NB4 (cell line): ENCODE results near the gene TPSB2.

Experiments used
- DNase-seq: peaks from one replicate; pipeline ENCODE4 v3.0.0; 2010; ENCODE audit warnings: low read depth
- H3K4me3 ChIP-seq: one replicate; pipeline ENCODE4 v1.5.1; 2011; ENCODE audit warnings: mild to moderate bottlenecking, low read depth, low read length, moderate library complexity
- MYC ChIP-seq: IDR thresholded peaks from 2 replicates; pipeline ENCODE4 v1.6.1; 2011; ENCODE audit warnings: low read depth, low read length
- POLR2A ChIP-seq: IDR thresholded peaks from 2 replicates; pipeline ENCODE4 v1.6.1; 2011; ENCODE audit warnings: mild to moderate bottlenecking; ENCODE audit not compliant: insufficient read length; ENCODE audit errors: extremely low read depth
- TF ChIP-seq, protein P1 (sequence below): IDR thresholded peaks from one replicate; pipeline ENCODE4 v1.5.1; 2012; ENCODE audit warnings: low read depth, low read length
- TF ChIP-seq, protein P2 (sequence below): IDR thresholded peaks from 2 replicates; pipeline ENCODE4 v1.6.1; 2011; ENCODE audit warnings: low read depth, low read length

Gene TPSB2

DNA sequence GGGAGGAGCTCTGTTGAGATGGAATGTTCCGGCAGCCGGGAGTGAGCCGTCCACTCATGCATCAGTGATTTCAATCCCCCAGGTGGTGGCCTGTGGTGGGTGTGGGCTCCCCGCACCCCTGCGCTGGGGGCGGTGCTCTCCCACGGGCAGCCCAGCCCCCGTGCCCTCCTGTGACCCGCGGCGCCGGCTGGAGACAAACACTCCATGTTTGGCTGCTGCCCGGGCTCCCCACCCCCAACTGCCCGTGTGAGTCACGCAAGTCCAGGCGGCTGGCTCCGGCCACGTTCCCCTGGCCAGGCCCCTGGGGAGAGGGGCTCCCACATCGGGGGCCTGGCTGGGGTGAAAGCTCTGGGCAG is 47.7 kb downstream of the TPSB2 start:
- DNase-seq, result no peak
- TF ChIP-seq, protein P1, sequence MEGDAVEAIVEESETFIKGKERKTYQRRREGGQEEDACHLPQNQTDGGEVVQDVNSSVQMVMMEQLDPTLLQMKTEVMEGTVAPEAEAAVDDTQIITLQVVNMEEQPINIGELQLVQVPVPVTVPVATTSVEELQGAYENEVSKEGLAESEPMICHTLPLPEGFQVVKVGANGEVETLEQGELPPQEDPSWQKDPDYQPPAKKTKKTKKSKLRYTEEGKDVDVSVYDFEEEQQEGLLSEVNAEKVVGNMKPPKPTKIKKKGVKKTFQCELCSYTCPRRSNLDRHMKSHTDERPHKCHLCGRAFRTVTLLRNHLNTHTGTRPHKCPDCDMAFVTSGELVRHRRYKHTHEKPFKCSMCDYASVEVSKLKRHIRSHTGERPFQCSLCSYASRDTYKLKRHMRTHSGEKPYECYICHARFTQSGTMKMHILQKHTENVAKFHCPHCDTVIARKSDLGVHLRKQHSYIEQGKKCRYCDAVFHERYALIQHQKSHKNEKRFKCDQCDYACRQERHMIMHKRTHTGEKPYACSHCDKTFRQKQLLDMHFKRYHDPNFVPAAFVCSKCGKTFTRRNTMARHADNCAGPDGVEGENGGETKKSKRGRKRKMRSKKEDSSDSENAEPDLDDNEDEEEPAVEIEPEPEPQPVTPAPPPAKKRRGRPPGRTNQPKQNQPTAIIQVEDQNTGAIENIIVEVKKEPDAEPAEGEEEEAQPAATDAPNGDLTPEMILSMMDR, result no peak
- TF ChIP-seq MYC (no peak), POLR2A (no peak)
- TF ChIP-seq, protein P2, sequence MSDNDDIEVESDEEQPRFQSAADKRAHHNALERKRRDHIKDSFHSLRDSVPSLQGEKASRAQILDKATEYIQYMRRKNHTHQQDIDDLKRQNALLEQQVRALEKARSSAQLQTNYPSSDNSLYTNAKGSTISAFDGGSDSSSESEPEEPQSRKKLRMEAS, result no peak
- no peak overlapping the region for H3K4me3 ChIP-seq

DNA sequence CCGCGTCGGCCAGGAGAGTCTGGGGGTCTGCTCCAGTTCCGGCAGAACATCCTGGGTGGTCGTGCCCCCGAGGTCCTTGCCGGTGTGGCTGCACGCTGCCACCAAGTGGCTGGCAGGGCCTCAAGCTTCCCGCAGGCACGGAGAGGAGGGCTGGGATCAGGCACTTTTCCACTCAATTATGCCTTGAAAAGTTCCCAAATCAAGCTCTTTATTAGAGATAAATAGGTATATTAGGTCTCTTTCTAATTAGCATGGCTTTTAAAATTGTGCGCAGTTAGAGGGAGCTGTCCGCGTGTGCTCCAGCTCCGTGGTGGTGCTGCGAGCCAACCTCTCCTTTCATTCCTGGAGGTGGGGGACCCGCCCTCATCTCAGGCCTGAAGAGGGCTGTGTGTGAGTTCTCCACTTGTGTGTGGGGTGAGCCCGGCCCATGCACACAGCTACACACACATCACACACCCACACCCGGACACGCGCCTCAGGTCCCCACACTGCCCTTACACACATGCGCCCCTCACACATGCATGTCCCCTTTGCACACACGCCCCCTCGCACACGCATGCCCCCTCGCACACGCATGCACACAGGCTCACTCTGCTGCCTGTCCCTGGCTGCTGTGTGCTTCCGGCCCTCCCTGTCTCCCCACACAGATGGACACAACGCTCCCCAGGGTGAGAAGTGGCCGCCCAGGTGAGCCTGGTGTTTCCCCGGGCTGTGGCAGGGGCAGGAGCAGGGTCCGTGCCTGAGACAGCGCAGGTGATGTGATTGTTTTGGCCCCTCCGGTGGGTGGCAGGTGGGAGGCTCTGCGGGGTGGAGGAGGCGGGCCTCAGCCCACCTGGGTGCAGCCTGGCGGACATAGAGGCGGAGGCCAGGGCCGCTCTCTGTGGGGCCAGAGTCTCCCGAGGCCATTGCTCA is 48.3 kb downstream of the TPSB2 start:
- TF ChIP-seq, protein P1, result no peak
- TF ChIP-seq MYC, result no peak
- TF ChIP-seq, protein P2, result no peak
- TF ChIP-seq POLR2A, result no peak
- H3K4me3 ChIP-seq, result no peak overlapping the region
- no peak for DNase-seq

DNA sequence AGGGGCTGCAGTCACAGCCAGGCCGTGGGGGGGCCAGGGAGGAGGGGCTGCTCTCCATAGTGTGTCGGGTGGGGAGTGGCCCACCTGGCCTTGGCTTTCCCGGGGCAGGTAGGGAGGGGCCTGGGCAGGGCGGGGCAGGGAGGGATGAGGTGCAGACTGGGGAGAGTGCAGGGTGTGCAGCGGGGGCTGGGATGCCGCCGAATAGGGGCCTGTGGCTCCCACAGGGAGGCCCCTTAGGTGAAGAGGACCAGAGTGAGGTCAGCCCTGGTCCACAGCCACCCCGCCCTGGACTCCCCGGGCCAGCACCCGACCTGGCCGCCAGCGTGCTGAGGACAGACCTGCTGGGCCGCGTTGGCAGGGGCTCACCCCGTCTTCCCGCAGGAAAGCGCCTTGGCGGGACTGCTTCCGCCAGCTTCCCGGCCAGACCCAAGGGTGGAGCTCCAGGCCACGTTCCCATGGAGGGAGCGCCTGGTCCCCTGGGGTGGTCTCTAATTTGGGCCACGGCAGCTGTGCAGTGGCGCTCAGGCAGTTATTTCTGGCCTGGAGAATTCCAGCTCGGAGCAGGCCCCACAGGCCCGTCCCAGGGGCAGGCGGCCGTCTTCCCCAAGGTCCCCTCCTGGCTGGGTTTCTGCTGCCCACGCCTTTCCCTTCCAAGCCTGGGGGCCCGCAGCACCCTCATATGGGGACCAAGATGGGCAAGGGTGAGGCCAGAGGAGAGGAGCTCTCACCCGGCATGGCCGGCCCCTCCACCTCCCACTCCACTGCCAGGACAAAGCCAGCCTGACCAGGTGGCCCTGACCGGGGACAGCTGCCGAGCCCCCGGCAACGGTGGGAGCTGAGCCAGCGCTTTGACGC is 49.2 kb downstream of the TPSB2 start:
- no peak overlapping the region for H3K4me3 ChIP-seq
- no peak for DNase-seq
- TF ChIP-seq MYC (no peak), POLR2A (no peak)
- TF ChIP-seq, protein P2, result no peak
- TF ChIP-seq, protein P1, result no peak
